Measurements from ENCODE around the gene SLC11A2. TPM values are rescaled to one million over a fixed set of nuclear protein-coding genes. Genes with fewer than 3 reads are reported as not detected.

The SLC11A2 gene
- total and polyA plus RNA-seq, 9 of the 15 experiments (the other 6 are each of a cell fraction or from before 2014, with no cell fraction given): 21.1 to 54.0 (median 32.9) TPM

GRCh38 chr12:51008329-51009055 is 17.7 kb downstream of the SLC11A2 start:
- Histone ChIP-seq H3K9ac (ENCODE audit: insufficient read depth in 1 of 2, low read depth in 2 of 2, low read length in 2 of 2) (no peak overlapping the region), H3K27me3 (ENCODE audit: control insufficient read depth in 2 of 2, insufficient read depth in 2 of 2, low read length in 2 of 2) (no peaks in the 10 kb centered on the region), H3K9me3 (replicated peaks; ENCODE audit: control insufficient read depth, insufficient read depth, low read depth, low read length) (no peaks in the 10 kb centered on the region), H3K79me2 (ENCODE audit: control insufficient read depth, insufficient read depth, low read length) (peaks cover 41% of the 10 kb centered on the region), H2AFZ (ENCODE audit: low read depth, low read length) (no peak overlapping the region), H3K36me3 (ENCODE audit: control insufficient read depth, insufficient read depth, low read length) (peaks cover 48% of the 10 kb centered on the region), H3K4me3 (no peak overlapping the region), H3K4me1 (replicated peaks in 1 of 2; ENCODE audit: control insufficient read depth in 2 of 2, insufficient read depth in 2 of 2, low read length in 2 of 2) (peaks cover 1 to 11% of the 10 kb centered on the region in 2 experiments; a peak in 4 of 5 replicates), H3K4me2 (ENCODE audit: insufficient read depth, low read length) (no peak overlapping the region), H3K9me1 (ENCODE audit: control insufficient read depth, insufficient read depth, low read length) (no peaks in the 10 kb centered on the region), H4K20me1 (replicated peaks; ENCODE audit: control insufficient read depth, insufficient read depth, low read length) (no peaks in the 10 kb centered on the region), H3K27ac (ENCODE audit: extremely low read depth, low read depth, low read length) (no peak overlapping the region)
- 100% methylated on average over 1 of the region's 1 CpG for WGBS (ENCODE audit: insufficient coverage, low coverage, missing lambda C conversion rate)
- ATAC-seq (no peak), DNase-seq (ENCODE audit: extremely low read depth in 1 of 4, low spot score in 3 of 4) (no peak), FAIRE-seq (no peak)
- intact Hi-C loops (cut with micrococcal nuclease) (no loop called here), in situ Hi-C loops (cut with MboI) (no loop called here)
- CTCF ChIA-PET (ENCODE audit: low intra/inter-chr PET ratio): no interaction called here
- no peak for TF ChIP-seq TFAP4 (CRISPR knock-in tag; IDR thresholded peaks at IDR 0.05; ENCODE audit: borderline replicate concordance)
- TF ChIP-seq E2F1 (CRISPR knock-in tag; IDR thresholded peaks at IDR 0.05): no peak
- no peak for TF ChIP-seq SREBF2 (CRISPR knock-in tag; IDR thresholded peaks at IDR 0.05)
- TF ChIP-seq MITF (IDR thresholded peaks at IDR 0.05): no peak
- TF ChIP-seq ZNF639 (CRISPR knock-in tag; conservative IDR thresholded peaks at IDR 0.05 in 1 of 2, IDR thresholded peaks at IDR 0.05 in 1 of 2): no peak
- TF ChIP-seq CBX3 (IDR thresholded peaks at IDR 0.05; ENCODE audit: borderline replicate concordance in 1 of 2, low read length in 2 of 2): no peak
- TF ChIP-seq MBD2 (IDR thresholded peaks at IDR 0.05; ENCODE audit: borderline replicate concordance, low read depth): no peak
- TF ChIP-seq GATAD2A (IDR thresholded peaks at IDR 0.05): no peak
- TF ChIP-seq RBM34 (IDR thresholded peaks at IDR 0.05; ENCODE audit: borderline replicate concordance, insufficient read depth, low read length): no peak
- TF ChIP-seq ZNF695 (CRISPR knock-in tag; IDR thresholded peaks at IDR 0.05): no peak
- no peak for TF ChIP-seq ZSCAN29 (IDR thresholded peaks at IDR 0.05)
- no peak for TF ChIP-seq HNRNPLL (IDR thresholded peaks at IDR 0.05; ENCODE audit: low read depth, low read length, poor library complexity, severe bottlenecking)
- no TSS peak for BruUV-seq (replicated peaks)
- POLR2A ChIA-PET: interaction anchor here (0.5 to 0.9 kb wide), 3 partner anchors 13 to 898 kb away, joined by 3 read pairs; no protein-coding TSS in a partner anchor
